Activated CD4-positive, alpha-beta T cell treated with anti-CD3 and anti-CD28 coated beads for 4 hours (primary cell): ENCODE data around the gene LRRC37A2.
"Not testable (repeated sequence)": the region's sequence is repeated elsewhere in the genome, so short reads cannot be mapped to it uniquely, and the experiment has no call there.

ENCODE experiments used
- DNase-seq, 2 donors: peaks; one replicate each; pipeline ENCODE4 v3.0.0-alpha.2; 2020

The LRRC37A2 gene

DNA sequence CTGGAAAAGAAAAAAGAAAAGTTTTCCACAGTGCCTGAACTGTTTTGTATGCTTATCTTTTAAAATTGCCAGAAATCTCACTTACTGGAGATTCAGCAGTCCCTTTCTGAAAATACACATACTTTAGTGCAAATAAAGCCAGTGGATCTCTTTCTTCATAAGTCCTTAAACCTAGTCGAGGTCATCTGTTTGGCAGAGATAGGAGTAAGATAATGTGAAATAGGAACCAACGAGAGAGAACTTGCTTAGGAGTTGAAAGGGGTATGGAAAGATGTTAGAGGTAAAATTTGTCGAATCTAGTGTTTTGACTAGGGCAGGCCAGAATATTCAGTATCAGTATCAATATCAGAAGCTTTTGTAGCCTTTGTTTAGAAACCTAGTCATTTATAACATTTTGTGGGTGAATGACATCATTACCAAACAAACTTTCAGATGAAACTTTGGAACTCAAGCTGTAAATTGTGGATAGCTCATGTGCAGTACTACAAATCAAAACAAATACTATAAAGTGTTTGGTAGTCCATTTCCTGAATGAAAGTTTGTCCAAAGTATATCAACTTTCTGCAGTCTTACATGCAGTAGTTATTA lies 86.2 kb downstream of the LRRC37A2 start:
- DNase-seq: not testable (repeated sequence)

DNA sequence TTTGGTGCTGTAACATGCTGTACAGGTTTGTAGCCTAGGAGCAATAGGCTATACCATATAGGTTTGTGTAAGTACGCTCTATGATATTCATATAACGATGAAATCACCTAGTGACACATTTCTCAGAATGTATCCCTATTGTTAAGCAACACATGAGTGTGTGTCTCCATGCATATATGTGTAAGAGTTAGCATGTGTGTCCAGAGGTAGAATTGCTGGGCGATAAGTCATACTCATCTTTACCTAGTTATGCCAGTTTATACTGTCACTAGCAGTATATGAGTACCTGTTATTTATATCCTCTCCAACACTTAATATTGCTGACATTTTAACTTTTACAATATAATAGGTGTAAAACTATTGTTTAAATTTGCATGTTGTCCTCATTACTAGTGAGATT lies 88.5 kb downstream of the LRRC37A2 start:
- DNase-seq: not testable (repeated sequence)

DNA sequence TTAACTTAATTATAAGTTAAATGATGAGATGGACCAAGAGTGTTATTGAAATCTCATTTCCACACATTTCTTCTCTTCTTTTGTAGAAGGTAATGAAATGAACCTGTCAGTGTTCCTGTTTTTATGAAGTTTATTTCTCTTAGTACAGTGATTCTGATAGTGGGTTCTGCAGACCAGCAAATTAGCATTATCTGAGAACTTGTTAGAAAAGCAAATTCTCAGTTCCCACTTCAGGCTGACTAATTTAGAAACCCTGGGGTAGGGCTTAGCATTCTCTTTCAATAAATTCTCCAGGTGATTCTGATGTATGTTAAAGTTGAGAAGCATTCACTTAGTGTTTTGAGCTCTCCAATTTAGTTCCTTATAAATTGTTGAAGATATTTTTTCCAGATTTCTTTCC lies 90.9 kb downstream of the LRRC37A2 start:
- DNase-seq: not testable (repeated sequence)
